ENCODE results near the gene MUTYH. TPM values are rescaled to one million over a fixed set of nuclear protein-coding genes. Genes with fewer than 3 reads are reported as not detected.
"Not testable (repeated sequence)": the region's sequence is repeated elsewhere in the genome, so short reads cannot be mapped to it uniquely, and the experiment has no call there.

MUTYH gene
- 10 to 100 TPM; 34.7 to 62.2 (median 46.0) TPM for total RNA-seq

GRCh38 chr1:45339789-45340558 is at the start of gene MUTYH, which contains the start of gene TOE1:
MUTYH (minus strand) TSS chr1:45340440; CDS start chr1:45334505, 5,935 bp downstream.
TOE1 (plus strand) TSS chr1:45340170; CDS start chr1:45340253, 83 bp downstream.
- DNase-seq (ENCODE audit: low spot score in 2 of 2): peak; percentile 70 to 78
- peak in 1 of 2 donors; percentile 58 for TF ChIP-seq POLR2A (IDR thresholded peaks at IDR 0.05)
- TF ChIP-seq EP300 (IDR thresholded peaks at IDR 0.05): peak in 1 of 2 donors; percentile 92
- TF ChIP-seq, protein P1, sequence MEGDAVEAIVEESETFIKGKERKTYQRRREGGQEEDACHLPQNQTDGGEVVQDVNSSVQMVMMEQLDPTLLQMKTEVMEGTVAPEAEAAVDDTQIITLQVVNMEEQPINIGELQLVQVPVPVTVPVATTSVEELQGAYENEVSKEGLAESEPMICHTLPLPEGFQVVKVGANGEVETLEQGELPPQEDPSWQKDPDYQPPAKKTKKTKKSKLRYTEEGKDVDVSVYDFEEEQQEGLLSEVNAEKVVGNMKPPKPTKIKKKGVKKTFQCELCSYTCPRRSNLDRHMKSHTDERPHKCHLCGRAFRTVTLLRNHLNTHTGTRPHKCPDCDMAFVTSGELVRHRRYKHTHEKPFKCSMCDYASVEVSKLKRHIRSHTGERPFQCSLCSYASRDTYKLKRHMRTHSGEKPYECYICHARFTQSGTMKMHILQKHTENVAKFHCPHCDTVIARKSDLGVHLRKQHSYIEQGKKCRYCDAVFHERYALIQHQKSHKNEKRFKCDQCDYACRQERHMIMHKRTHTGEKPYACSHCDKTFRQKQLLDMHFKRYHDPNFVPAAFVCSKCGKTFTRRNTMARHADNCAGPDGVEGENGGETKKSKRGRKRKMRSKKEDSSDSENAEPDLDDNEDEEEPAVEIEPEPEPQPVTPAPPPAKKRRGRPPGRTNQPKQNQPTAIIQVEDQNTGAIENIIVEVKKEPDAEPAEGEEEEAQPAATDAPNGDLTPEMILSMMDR (IDR thresholded peaks at IDR 0.05): peak in 2 of 5 experiments; percentile 10 to 46
- H3K36me3 ChIP-seq: peaks cover 6 to 36% (median 7%) of the 10 kb centered on the region in 3 donors
- H3K9me3 ChIP-seq: no peaks in the 10 kb centered on the region
- H3K27ac ChIP-seq: peak within 1 kb of the TSS; percentile 84 to 97 (median 94)
- peaks cover 0 to 39% (median 16%) of the 10 kb centered on the region in 4 donors for H3K4me1 ChIP-seq
- peak within 1 kb of the TSS; percentile 56 to 86 (median 74) for H3K4me3 ChIP-seq
- H3K27me3 ChIP-seq: no peaks in the 10 kb centered on the region
- 0 to 1% methylated on average over 59 to 68 of the region's 70 CpGs for WGBS, 2 donors

- Histone ChIP-seq H3K4me1 (no peaks in the 10 kb centered on the region), H3K9me3 (no peaks in the 10 kb centered on the region), H3K36me3 (no peaks in the 10 kb centered on the region), H3K27ac (no peak overlapping the region), H3K4me3 (no peak overlapping the region), H3K27me3 (no peaks in the 10 kb centered on the region)
- TF ChIP-seq EP300 (IDR thresholded peaks at IDR 0.05) (no peak), POLR2A (IDR thresholded peaks at IDR 0.05) (no peak)
- TF ChIP-seq, protein P1 (IDR thresholded peaks at IDR 0.05): no peak
- DNase-seq (ENCODE audit: low spot score in 2 of 2): no peak
- WGBS, 2 donors: 96 to 98% methylated on average over 3 of the region's 3 CpGs
Observed at GRCh38 chr1:45386219-45386618, 46.0 kb upstream of the MUTYH start.

- H3K9me3 ChIP-seq: no peaks in the 10 kb centered on the region
- DNase-seq (ENCODE audit: low spot score in 2 of 2): no peak
- H3K27me3 ChIP-seq: no peaks in the 10 kb centered on the region
- no peaks in the 10 kb centered on the region for H3K4me1 ChIP-seq
- no peaks in the 10 kb centered on the region for H3K36me3 ChIP-seq
- TF ChIP-seq EP300 (IDR thresholded peaks at IDR 0.05) (no peak), POLR2A (IDR thresholded peaks at IDR 0.05) (no peak)
- TF ChIP-seq, protein P1 (IDR thresholded peaks at IDR 0.05): no peak
- no peak overlapping the region for H3K27ac ChIP-seq
- 78 to 79% methylated on average over 3 of the region's 3 CpGs for WGBS, 2 donors
- H3K4me3 ChIP-seq: no peak overlapping the region
Observed at GRCh38 chr1:45385302-45385701, 45.1 kb upstream of the MUTYH start.

DNA sequence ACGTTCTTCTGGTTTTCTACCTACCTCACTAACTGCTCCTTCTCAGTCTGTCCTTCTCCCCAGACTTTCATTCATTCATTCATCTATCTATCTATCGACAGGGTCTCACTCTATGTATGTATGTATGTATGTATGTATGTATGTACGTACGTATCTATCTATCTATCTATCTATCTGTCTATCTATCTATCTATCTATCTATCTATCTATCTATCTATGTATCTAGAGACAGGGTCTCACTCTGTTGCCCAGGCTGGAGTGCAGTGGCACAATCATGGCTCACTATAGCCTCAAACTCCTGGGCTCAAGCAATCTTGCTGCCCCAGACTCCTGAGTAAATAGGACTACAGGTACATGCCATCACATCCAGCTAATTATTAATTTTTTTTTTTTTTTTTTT is 44.0 kb upstream of the MUTYH start:
- not testable (repeated sequence) for H3K27me3 ChIP-seq; H3K36me3 ChIP-seq; H3K27ac ChIP-seq; H3K4me3 ChIP-seq; DNase-seq (ENCODE audit: low spot score in 2 of 2); H3K9me3 ChIP-seq; H3K4me1 ChIP-seq
- WGBS, 2 donors: 81 to 97% methylated on average over 4 of the region's 4 CpGs

DNA sequence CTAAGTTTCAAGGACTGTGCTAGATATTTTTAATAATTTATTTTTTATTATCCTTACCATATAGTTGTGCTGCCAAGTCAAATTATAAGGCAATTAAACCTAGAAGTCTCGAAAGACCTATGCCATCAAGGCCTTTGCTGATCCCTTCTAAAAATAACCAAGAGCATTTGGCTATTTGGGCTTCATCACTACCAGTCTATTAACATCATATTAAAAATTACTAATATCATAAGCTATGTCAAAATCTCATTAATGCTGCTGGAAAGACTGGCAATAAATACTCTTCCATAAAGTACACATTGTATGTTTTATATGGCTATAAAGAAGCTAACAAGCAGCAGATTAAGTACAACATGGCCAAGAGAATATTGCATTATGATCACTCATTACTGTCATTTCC is 43.0 kb upstream of the MUTYH start:
- Histone ChIP-seq H3K27ac (no peak overlapping the region), H3K4me1 (no peaks in the 10 kb centered on the region), H3K9me3 (no peaks in the 10 kb centered on the region), H3K36me3 (no peaks in the 10 kb centered on the region), H3K4me3 (no peak overlapping the region), H3K27me3 (no peaks in the 10 kb centered on the region)
- WGBS, 2 donors: 77 to 79% methylated on average over 1 of the region's 1 CpG
- TF ChIP-seq EP300 (IDR thresholded peaks at IDR 0.05): no peak
- TF ChIP-seq, protein P1 (IDR thresholded peaks at IDR 0.05): no peak
- TF ChIP-seq POLR2A (IDR thresholded peaks at IDR 0.05): no peak
- no peak for DNase-seq (ENCODE audit: low spot score in 2 of 2)
